Muscle layer of colon (tissue), 2 donors: ENCODE measurements around the gene TNFSF10.

Source experiments
- H3K27ac ChIP-seq: one replicate; pipeline ENCODE4 v1.7.0; 2013; ENCODE audit warnings: low read depth, mild to moderate bottlenecking, low read length, moderate library complexity
- H3K27me3 ChIP-seq, 2 donors: one replicate each; pipeline ENCODE4 v1.7.0; 2013; ENCODE audit warnings: low read length in 2 of 2, mild to moderate bottlenecking in 2 of 2; ENCODE audit not compliant: insufficient read depth in 2 of 2, control insufficient read depth in 1 of 2
- H3K36me3 ChIP-seq: one replicate; pipeline ENCODE4 v1.7.0; 2013; ENCODE audit warnings: mild to moderate bottlenecking, low read length; ENCODE audit not compliant: insufficient read depth
- H3K4me1 ChIP-seq: one replicate; pipeline ENCODE4 v1.7.0; 2013; ENCODE audit warnings: mild to moderate bottlenecking, low read length; ENCODE audit not compliant: insufficient read depth
- H3K4me3 ChIP-seq, 2 donors: one replicate each; pipeline ENCODE4 v1.7.0; 2013; ENCODE audit warnings: low read length in 2 of 2, low read depth in 1 of 2, mild to moderate bottlenecking in 1 of 2, moderate library complexity in 1 of 2
- H3K9ac ChIP-seq: one replicate; pipeline ENCODE4 v1.7.0; 2013; ENCODE audit warnings: low read length
- H3K9me3 ChIP-seq: one replicate; pipeline ENCODE4 v1.7.0; 2013; ENCODE audit warnings: mild to moderate bottlenecking, low read length
- donor health status: abdominal sarcoma.
- donor health status: Adenocarcinoma of cecum.

The TNFSF10 gene

DNA sequence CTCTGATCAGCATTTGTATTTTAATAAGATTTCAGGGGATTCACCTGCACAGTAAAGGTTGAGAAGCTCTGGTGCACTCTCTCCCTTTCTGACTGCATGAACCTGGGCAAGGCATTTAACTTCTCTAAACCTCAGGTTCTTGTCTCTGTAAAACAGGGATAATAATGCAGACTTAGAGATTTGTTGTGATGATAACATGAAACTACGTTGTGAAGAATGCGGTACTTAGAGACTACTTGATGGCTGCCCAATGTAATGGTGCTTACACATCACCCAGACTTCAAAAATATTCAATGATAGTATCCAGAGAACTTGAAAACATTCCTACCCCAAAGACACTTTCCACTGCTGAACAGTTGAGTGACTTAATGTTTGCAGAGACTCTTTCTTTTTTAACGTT, 19.8 kb upstream of the TNFSF10 start:
- Histone ChIP-seq H3K9ac (no peak overlapping the region), H3K27me3 (no peaks in the 10 kb centered on the region), H3K27ac (no peak overlapping the region), H3K9me3 (no peaks in the 10 kb centered on the region), H3K36me3 (no peaks in the 10 kb centered on the region), H3K4me1 (no peaks in the 10 kb centered on the region), H3K4me3 (no peak overlapping the region)

DNA sequence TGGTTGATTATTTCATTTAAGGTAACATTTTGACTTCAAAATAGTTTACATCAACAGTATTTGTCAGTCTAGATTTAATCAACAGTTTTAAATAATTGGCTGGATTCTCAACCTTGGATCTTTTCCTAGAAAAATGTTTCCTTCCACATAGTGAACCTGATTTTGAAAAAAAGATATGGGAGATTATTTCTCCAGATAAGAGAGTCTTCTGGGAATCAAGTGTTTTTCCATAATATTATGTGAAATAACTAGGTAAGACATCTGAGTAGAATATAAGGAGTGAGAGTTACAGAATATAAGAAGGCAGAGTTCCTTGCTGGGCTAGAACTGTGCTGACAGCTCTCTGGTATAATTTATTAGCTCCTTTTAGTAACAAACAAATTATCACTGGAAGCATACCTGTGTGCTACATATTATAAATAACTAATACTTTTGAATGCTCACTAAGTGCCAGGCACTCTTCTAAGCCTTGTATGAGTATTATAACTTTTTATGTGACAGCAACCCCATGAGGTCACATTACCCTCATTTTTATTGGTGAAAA, 18.8 kb upstream of the TNFSF10 start:
- Histone ChIP-seq H3K36me3 (no peaks in the 10 kb centered on the region), H3K4me3 (no peak overlapping the region), H3K27me3 (no peaks in the 10 kb centered on the region), H3K9ac (no peak overlapping the region), H3K4me1 (no peaks in the 10 kb centered on the region), H3K27ac (no peak overlapping the region), H3K9me3 (no peaks in the 10 kb centered on the region)

GRCh38 chr3:172540049-172540448, 16.8 kb upstream of the TNFSF10 start:
- H3K27me3 ChIP-seq: no peaks in the 10 kb centered on the region
- H3K4me1 ChIP-seq: no peaks in the 10 kb centered on the region
- H3K9ac ChIP-seq: no peak overlapping the region
- no peaks in the 10 kb centered on the region for H3K36me3 ChIP-seq
- H3K27ac ChIP-seq: no peak overlapping the region
- H3K4me3 ChIP-seq: no peak overlapping the region
- H3K9me3 ChIP-seq: no peaks in the 10 kb centered on the region

- no peaks in the 10 kb centered on the region for H3K9me3 ChIP-seq
- H3K27ac ChIP-seq: no peak overlapping the region
- H3K36me3 ChIP-seq: no peaks in the 10 kb centered on the region
- H3K27me3 ChIP-seq: no peaks in the 10 kb centered on the region
- H3K4me1 ChIP-seq: no peaks in the 10 kb centered on the region
- no peak overlapping the region for H3K9ac ChIP-seq
- H3K4me3 ChIP-seq: no peak overlapping the region
Observed at GRCh38 chr3:172539273-172539672, 16.0 kb upstream of the TNFSF10 start.

GRCh38 chr3:172538368-172539151, 15.3 kb upstream of the TNFSF10 start:
- no peaks in the 10 kb centered on the region for H3K9me3 ChIP-seq
- H3K4me1 ChIP-seq: no peaks in the 10 kb centered on the region
- H3K27ac ChIP-seq: no peak overlapping the region

DNA sequence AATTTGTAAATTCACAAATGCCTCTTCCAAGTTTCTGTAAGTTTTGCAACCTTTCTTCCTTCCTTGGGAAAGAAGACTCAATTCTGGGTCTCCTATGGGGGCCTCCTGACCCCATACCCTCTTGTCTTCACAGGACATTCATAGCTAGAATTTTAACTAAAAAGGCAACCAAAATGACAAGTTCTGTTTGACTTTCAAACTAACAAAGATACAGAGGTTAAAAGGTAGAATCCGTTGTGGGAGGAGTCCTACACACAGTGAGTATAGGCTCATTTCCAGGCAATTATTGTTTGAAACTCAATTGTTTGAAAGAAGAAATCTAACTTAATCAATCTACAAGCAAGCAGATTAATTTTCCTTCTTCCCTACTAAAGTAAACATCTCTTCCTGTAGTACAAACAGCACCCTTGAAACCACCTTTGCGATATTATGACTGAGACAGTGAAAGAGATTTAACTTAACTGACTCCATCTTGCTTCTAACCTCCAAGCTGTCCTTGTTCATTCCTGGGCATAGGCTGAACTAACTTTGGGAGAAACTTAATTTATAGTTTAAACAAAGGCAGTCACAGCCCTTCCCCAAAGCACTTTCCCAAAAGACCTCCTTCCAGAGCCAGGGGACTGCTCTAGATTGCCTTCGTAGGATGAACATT, 14.4 kb upstream of the TNFSF10 start:
- H3K27me3 ChIP-seq: no peaks in the 10 kb centered on the region
- no peaks in the 10 kb centered on the region for H3K36me3 ChIP-seq
- H3K27ac ChIP-seq: no peak overlapping the region
- no peaks in the 10 kb centered on the region for H3K4me1 ChIP-seq
- no peaks in the 10 kb centered on the region for H3K9me3 ChIP-seq
- no peak overlapping the region for H3K4me3 ChIP-seq
- no peak overlapping the region for H3K9ac ChIP-seq

More at GRCh38 chr3:172538368-172539151, 15.3 kb upstream of the TNFSF10 start:
- Histone ChIP-seq H3K9ac (no peak overlapping the region), H3K36me3 (no peaks in the 10 kb centered on the region), H3K4me3 (no peak overlapping the region), H3K27me3 (no peaks in the 10 kb centered on the region)

DNA sequence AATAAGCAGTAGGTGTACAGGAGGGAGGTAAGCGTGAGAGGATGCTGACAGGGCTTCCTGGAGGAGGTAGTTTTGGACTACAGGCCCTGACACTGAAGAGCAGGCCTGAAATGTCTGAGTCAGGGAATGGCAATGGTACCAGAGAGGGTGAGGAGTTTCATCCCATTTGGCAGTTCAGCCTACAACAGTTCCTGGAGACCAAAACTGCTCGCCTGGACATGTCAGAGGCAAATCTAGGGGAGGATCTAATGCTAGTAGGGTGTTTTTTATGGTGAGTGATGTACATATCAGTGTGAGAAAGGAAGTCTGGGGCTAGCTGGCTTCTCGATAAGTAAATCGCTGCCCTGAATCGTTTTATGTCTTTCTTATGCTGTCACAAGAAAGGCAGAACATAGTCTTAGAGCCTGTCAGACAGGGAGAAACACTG, 13.8 kb upstream of the TNFSF10 start:
- Histone ChIP-seq H3K4me1 (no peaks in the 10 kb centered on the region), H3K9ac (no peak overlapping the region), H3K4me3 (no peak overlapping the region), H3K36me3 (no peaks in the 10 kb centered on the region), H3K27me3 (no peaks in the 10 kb centered on the region), H3K9me3 (no peaks in the 10 kb centered on the region), H3K27ac (no peak overlapping the region)

GRCh38 chr3:172536505-172536904, 13.3 kb upstream of the TNFSF10 start:
- H3K27ac ChIP-seq: no peak overlapping the region

GRCh38 chr3:172530566-172530965, 7.3 kb upstream of the TNFSF10 start:
- H3K27ac ChIP-seq: no peak overlapping the region
- H3K9ac ChIP-seq: no peak overlapping the region
- no peak overlapping the region for H3K4me3 ChIP-seq
- H3K4me1 ChIP-seq: no peaks in the 10 kb centered on the region
- H3K36me3 ChIP-seq: no peaks in the 10 kb centered on the region
- H3K27me3 ChIP-seq: no peaks in the 10 kb centered on the region
- no peaks in the 10 kb centered on the region for H3K9me3 ChIP-seq

More at GRCh38 chr3:172536505-172536904, 13.3 kb upstream of the TNFSF10 start:
- H3K4me3 ChIP-seq: no peak overlapping the region
- no peak overlapping the region for H3K9ac ChIP-seq
- H3K36me3 ChIP-seq: no peaks in the 10 kb centered on the region
- H3K4me1 ChIP-seq: no peaks in the 10 kb centered on the region
- H3K9me3 ChIP-seq: no peaks in the 10 kb centered on the region
- no peaks in the 10 kb centered on the region for H3K27me3 ChIP-seq

GRCh38 chr3:172530101-172530561, 6.9 kb upstream of the TNFSF10 start:
- Histone ChIP-seq H3K27ac (no peak overlapping the region), H3K4me1 (no peaks in the 10 kb centered on the region), H3K4me3 (no peak overlapping the region), H3K9ac (no peak overlapping the region), H3K36me3 (no peaks in the 10 kb centered on the region), H3K9me3 (no peaks in the 10 kb centered on the region), H3K27me3 (no peaks in the 10 kb centered on the region)

DNA sequence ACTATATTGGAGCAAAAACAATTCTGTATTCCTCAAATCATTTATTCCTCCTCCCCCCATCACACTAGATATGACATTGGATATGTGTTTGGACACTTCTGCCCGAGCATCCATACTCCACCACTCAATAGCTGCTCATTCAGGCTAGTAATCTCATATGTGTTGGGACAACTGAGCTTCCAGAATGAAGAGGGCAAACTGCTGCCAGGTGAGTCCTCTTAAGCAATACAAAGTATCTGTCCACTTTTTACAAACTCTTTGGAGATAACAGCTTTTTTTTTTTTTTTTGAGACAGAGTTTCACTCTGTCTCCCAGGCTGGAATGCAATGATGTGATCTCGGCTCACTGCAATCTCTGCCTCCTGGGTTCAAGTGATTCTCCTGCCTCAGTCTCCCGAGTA, 5.4 kb upstream of the TNFSF10 start:
- H3K36me3 ChIP-seq: no peaks in the 10 kb centered on the region
- H3K27ac ChIP-seq: no peak overlapping the region
- no peaks in the 10 kb centered on the region for H3K9me3 ChIP-seq
- H3K9ac ChIP-seq: no peak overlapping the region
- H3K27me3 ChIP-seq: no peaks in the 10 kb centered on the region
- H3K4me3 ChIP-seq: no peak overlapping the region
- no peaks in the 10 kb centered on the region for H3K4me1 ChIP-seq
